ENCODE measurements around the gene ATXN1. TPM values are rescaled to one million over a fixed set of nuclear protein-coding genes. Genes with fewer than 3 reads are reported as not detected.

The ATXN1 gene
- polyA plus RNA-seq, 1 donor from 2014 or later: 28.2 TPM

DNA sequence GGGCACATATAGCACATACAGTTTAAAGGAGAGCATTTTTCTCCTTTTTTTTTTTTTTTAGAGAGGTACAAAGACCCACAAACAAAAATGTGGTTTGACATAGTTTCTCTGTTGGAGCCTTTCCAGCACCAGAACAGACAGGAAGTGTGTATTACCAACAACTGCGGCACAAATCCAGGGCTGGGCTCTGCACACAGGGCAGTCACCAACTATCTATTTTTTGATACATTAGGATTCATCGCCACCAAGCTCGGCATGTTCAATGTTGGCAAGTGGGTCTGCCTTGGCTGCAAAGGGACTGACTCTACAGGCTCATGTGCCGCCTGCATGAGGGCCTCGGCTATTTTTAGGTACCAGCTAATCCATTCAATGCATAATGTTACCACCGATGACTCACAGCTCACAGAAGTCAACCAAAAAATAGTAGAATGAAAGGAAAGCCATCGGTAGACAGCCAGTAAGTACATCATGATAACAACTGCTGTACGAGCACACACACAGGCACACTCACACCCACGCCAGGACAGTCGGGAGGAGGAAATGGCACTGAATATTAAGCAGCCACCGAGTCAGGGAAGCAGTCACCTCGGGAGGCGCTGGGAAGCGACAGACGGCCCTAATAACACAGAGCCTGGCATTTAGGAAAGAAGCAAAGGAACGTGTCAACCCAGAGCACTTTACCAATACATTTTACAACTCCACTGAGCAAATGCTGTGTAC lies 441.3 kb downstream of the ATXN1 start:
- no peaks in the 10 kb centered on the region for H3K9me3 ChIP-seq (ENCODE audit: low read length)
- no peak overlapping the region for H3K4me3 ChIP-seq (ENCODE audit: low read length)
- peaks cover 2% of the 10 kb centered on the region for H3F3A ChIP-seq (ENCODE audit: insufficient read depth, low read length, poor library complexity, severe bottlenecking)
- H3K9me2 ChIP-seq (ENCODE audit: insufficient read depth, low read length): no peaks in the 10 kb centered on the region
- no peak overlapping the region for H3K9ac ChIP-seq (ENCODE audit: low read length)
- no peaks in the 10 kb centered on the region for H3K27me3 ChIP-seq (ENCODE audit: insufficient read depth, low read depth, low read length)
- no peak overlapping the region for H2AFZ ChIP-seq (ENCODE audit: low read depth, low read length)
- H3K36me3 ChIP-seq (ENCODE audit: insufficient read depth, low read length): no peaks in the 10 kb centered on the region
- TF ChIP-seq EZH2 (IDR thresholded peaks at IDR 0.05; ENCODE audit: borderline replicate concordance, insufficient read depth, low read length, poor library complexity, severe bottlenecking) (no peak), POLR2AphosphoS5 (IDR thresholded peaks at IDR 0.05) (no peak), TAF1 (IDR thresholded peaks at IDR 0.05; ENCODE audit: low read depth) (no peak), SMC3 (conservative IDR thresholded peaks at IDR 0.05; ENCODE audit: poor library complexity) (no peak), EP300 (conservative IDR thresholded peaks at IDR 0.05; ENCODE audit: poor library complexity, severe bottlenecking) (no peak), RAD21 (conservative IDR thresholded peaks at IDR 0.05) (no peak), MXI1 (conservative IDR thresholded peaks at IDR 0.05; ENCODE audit: poor library complexity, severe bottlenecking) (no peak)
- TF ChIP-seq, protein P1, sequence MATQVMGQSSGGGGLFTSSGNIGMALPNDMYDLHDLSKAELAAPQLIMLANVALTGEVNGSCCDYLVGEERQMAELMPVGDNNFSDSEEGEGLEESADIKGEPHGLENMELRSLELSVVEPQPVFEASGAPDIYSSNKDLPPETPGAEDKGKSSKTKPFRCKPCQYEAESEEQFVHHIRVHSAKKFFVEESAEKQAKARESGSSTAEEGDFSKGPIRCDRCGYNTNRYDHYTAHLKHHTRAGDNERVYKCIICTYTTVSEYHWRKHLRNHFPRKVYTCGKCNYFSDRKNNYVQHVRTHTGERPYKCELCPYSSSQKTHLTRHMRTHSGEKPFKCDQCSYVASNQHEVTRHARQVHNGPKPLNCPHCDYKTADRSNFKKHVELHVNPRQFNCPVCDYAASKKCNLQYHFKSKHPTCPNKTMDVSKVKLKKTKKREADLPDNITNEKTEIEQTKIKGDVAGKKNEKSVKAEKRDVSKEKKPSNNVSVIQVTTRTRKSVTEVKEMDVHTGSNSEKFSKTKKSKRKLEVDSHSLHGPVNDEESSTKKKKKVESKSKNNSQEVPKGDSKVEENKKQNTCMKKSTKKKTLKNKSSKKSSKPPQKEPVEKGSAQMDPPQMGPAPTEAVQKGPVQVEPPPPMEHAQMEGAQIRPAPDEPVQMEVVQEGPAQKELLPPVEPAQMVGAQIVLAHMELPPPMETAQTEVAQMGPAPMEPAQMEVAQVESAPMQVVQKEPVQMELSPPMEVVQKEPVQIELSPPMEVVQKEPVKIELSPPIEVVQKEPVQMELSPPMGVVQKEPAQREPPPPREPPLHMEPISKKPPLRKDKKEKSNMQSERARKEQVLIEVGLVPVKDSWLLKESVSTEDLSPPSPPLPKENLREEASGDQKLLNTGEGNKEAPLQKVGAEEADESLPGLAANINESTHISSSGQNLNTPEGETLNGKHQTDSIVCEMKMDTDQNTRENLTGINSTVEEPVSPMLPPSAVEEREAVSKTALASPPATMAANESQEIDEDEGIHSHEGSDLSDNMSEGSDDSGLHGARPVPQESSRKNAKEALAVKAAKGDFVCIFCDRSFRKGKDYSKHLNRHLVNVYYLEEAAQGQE (IDR thresholded peaks at IDR 0.05; ENCODE audit: borderline replicate concordance): no peak
- TF ChIP-seq, protein P2, sequence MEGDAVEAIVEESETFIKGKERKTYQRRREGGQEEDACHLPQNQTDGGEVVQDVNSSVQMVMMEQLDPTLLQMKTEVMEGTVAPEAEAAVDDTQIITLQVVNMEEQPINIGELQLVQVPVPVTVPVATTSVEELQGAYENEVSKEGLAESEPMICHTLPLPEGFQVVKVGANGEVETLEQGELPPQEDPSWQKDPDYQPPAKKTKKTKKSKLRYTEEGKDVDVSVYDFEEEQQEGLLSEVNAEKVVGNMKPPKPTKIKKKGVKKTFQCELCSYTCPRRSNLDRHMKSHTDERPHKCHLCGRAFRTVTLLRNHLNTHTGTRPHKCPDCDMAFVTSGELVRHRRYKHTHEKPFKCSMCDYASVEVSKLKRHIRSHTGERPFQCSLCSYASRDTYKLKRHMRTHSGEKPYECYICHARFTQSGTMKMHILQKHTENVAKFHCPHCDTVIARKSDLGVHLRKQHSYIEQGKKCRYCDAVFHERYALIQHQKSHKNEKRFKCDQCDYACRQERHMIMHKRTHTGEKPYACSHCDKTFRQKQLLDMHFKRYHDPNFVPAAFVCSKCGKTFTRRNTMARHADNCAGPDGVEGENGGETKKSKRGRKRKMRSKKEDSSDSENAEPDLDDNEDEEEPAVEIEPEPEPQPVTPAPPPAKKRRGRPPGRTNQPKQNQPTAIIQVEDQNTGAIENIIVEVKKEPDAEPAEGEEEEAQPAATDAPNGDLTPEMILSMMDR (IDR thresholded peaks at IDR 0.05; ENCODE audit: poor library complexity, severe bottlenecking): no peak
- no peaks in the 10 kb centered on the region for H3K79me2 ChIP-seq (replicated peaks; ENCODE audit: insufficient read depth, low read length)
- no peak overlapping the region for H3K4me2 ChIP-seq (ENCODE audit: low read length)
- H4K20me1 ChIP-seq (ENCODE audit: insufficient read depth): no peaks in the 10 kb centered on the region
- no peak overlapping the region for H3K27ac ChIP-seq (ENCODE audit: low read length)

DNA sequence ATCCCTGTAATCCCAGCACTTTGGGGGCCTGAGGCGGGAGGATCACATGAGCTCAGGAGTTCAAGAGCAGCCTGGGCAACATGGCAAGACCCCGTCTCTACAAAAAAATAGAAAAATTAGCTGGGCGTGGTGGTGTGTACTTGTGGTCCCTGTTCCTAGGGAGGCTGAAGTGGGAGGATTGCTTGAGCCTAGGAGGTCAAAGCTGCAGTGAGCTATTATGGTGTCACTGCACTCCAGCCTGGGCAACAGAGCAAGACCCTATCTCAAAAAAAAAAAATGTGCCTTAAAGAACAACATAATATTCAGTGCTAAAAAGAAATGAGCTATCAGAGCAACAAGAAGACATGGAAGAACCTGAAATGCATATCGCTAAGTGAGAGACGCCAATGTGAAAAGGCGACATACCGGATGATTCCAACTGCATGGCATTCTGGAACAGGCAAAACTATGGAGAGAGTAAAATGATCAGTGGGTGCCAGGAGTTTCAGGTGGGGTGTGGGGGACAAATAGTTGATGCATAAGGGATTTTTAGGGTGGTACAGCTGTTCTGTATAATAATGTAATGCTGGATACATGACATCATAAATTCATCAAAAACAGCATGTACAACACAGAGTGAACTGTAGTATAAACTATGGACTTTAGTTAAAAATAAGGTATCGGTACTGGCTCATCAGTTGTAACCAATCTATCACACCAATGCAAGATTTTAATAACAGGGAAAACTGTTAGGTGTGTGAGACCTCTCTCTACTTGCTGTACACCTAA lies 442.1 kb downstream of the ATXN1 start:
- Histone ChIP-seq H3K9me3 (ENCODE audit: low read length) (no peaks in the 10 kb centered on the region), H3K9me2 (ENCODE audit: insufficient read depth, low read length) (no peaks in the 10 kb centered on the region), H3K36me3 (ENCODE audit: insufficient read depth, low read length) (no peaks in the 10 kb centered on the region), H3K27ac (ENCODE audit: low read length) (no peak overlapping the region), H2AFZ (ENCODE audit: low read depth, low read length) (no peak overlapping the region), H3K4me3 (ENCODE audit: low read length) (no peak overlapping the region), H3K27me3 (ENCODE audit: insufficient read depth, low read depth, low read length) (no peaks in the 10 kb centered on the region), H3K4me2 (ENCODE audit: low read length) (no peak overlapping the region), H4K20me1 (ENCODE audit: insufficient read depth) (no peaks in the 10 kb centered on the region), H3K79me2 (replicated peaks; ENCODE audit: insufficient read depth, low read length) (no peaks in the 10 kb centered on the region), H3F3A (ENCODE audit: insufficient read depth, low read length, poor library complexity, severe bottlenecking) (peaks cover 2% of the 10 kb centered on the region), H3K9ac (ENCODE audit: low read length) (no peak overlapping the region)
- TF ChIP-seq POLR2AphosphoS5 (IDR thresholded peaks at IDR 0.05) (no peak), SMC3 (conservative IDR thresholded peaks at IDR 0.05; ENCODE audit: poor library complexity) (no peak), EZH2 (IDR thresholded peaks at IDR 0.05; ENCODE audit: borderline replicate concordance, insufficient read depth, low read length, poor library complexity, severe bottlenecking) (no peak), MXI1 (conservative IDR thresholded peaks at IDR 0.05; ENCODE audit: poor library complexity, severe bottlenecking) (no peak), TAF1 (IDR thresholded peaks at IDR 0.05; ENCODE audit: low read depth) (no peak)
- TF ChIP-seq, protein P2 (IDR thresholded peaks at IDR 0.05; ENCODE audit: poor library complexity, severe bottlenecking): no peak
- TF ChIP-seq, protein P1 (IDR thresholded peaks at IDR 0.05; ENCODE audit: borderline replicate concordance): no peak

Measured in neural cell (in vitro differentiated cells).